ENCODE measurements around the gene PLS3.

DNA sequence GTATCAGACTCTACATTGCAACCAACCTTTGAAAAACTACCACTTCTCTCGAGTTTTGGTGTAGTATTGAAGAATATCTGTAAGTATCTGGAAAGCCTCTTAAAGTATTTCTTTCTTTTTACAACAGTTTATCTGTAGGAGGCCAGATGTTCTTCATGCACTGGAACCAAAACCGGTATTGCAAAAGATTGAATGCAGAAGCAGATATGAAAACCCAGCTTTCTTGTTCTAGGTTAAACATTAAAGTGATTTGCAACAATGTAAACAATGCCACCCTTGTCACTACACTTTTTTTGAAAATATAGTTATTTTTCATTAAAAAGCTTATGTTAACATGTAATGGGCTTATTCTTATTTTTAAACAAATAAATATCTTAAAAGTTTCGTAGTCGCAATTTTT, 27.2 kb downstream of the PLS3 start:
- TF ChIP-seq ZNF317 (CRISPR knock-in tag; IDR thresholded peaks at IDR 0.05; ENCODE audit: borderline replicate concordance, low read depth) (no peak), GTF2I (CRISPR knock-in tag; conservative IDR thresholded peaks at IDR 0.05) (no peak)
- TF ChIP-seq, protein P1, sequence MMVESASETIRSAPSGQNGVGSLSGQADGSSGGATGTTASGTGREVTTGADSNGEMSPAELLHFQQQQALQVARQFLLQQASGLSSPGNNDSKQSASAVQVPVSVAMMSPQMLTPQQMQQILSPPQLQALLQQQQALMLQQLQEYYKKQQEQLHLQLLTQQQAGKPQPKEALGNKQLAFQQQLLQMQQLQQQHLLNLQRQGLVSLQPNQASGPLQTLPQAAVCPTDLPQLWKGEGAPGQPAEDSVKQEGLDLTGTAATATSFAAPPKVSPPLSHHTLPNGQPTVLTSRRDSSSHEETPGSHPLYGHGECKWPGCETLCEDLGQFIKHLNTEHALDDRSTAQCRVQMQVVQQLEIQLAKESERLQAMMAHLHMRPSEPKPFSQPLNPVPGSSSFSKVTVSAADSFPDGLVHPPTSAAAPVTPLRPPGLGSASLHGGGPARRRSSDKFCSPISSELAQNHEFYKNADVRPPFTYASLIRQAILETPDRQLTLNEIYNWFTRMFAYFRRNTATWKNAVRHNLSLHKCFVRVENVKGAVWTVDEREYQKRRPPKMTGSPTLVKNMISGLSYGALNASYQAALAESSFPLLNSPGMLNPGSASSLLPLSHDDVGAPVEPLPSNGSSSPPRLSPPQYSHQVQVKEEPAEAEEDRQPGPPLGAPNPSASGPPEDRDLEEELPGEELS (CRISPR knock-in tag; IDR thresholded peaks at IDR 0.05), result no peak
- TF ChIP-seq, protein P2, sequence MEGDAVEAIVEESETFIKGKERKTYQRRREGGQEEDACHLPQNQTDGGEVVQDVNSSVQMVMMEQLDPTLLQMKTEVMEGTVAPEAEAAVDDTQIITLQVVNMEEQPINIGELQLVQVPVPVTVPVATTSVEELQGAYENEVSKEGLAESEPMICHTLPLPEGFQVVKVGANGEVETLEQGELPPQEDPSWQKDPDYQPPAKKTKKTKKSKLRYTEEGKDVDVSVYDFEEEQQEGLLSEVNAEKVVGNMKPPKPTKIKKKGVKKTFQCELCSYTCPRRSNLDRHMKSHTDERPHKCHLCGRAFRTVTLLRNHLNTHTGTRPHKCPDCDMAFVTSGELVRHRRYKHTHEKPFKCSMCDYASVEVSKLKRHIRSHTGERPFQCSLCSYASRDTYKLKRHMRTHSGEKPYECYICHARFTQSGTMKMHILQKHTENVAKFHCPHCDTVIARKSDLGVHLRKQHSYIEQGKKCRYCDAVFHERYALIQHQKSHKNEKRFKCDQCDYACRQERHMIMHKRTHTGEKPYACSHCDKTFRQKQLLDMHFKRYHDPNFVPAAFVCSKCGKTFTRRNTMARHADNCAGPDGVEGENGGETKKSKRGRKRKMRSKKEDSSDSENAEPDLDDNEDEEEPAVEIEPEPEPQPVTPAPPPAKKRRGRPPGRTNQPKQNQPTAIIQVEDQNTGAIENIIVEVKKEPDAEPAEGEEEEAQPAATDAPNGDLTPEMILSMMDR (IDR thresholded peaks at IDR 0.05), result no peak
- TF ChIP-seq, protein P3, sequence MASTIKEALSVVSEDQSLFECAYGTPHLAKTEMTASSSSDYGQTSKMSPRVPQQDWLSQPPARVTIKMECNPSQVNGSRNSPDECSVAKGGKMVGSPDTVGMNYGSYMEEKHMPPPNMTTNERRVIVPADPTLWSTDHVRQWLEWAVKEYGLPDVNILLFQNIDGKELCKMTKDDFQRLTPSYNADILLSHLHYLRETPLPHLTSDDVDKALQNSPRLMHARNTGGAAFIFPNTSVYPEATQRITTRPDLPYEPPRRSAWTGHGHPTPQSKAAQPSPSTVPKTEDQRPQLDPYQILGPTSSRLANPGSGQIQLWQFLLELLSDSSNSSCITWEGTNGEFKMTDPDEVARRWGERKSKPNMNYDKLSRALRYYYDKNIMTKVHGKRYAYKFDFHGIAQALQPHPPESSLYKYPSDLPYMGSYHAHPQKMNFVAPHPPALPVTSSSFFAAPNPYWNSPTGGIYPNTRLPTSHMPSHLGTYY (CRISPR knock-in tag; IDR thresholded peaks at IDR 0.05), result no peak

Measured in WTC11 (cell line).